GF-D8 (cell line): ENCODE results near the gene HSD3B7.
"Not testable (repeated sequence)": the region's sequence is repeated elsewhere in the genome, so short reads cannot be mapped to it uniquely, and the experiment has no call there.

ENCODE experiments used
- DNase-seq: peaks from one replicate; lab custom pipeline; 2025; lab: John Stamatoyannopoulos, UW

The HSD3B7 gene

GRCh38 chr16:31001507-31002249, 16.7 kb downstream of the HSD3B7 start:
- no peak for DNase-seq

- no peak for DNase-seq
Observed at GRCh38 chr16:31002250-31002700, 17.3 kb downstream of the HSD3B7 start.

GRCh38 chr16:31002862-31003341, 17.9 kb downstream of the HSD3B7 start:
- no peak for DNase-seq

- no peak for DNase-seq
Observed at GRCh38 chr16:31003744-31004143, 18.7 kb downstream of the HSD3B7 start.

- DNase-seq = no peak
Observed at GRCh38 chr16:31004658-31005057, 19.7 kb downstream of the HSD3B7 start.

- no peak for DNase-seq
Observed at GRCh38 chr16:31005350-31006085, 20.5 kb downstream of the HSD3B7 start.

- DNase-seq = no peak
Observed at GRCh38 chr16:31006086-31006385, 21.0 kb downstream of the HSD3B7 start.

GRCh38 chr16:31006589-31006988, 21.6 kb downstream of the HSD3B7 start:
- DNase-seq = no peak

GRCh38 chr16:31007684-31008083, 22.7 kb downstream of the HSD3B7 start:
- DNase-seq = no peak

- DNase-seq = no peak
Observed at GRCh38 chr16:31008149-31008548, 23.1 kb downstream of the HSD3B7 start.

GRCh38 chr16:31008551-31008950, 23.5 kb downstream of the HSD3B7 start:
- no peak for DNase-seq

GRCh38 chr16:31009120-31009519, 24.1 kb downstream of the HSD3B7 start:
- no peak for DNase-seq

GRCh38 chr16:31009894-31010584, 25.0 kb downstream of the HSD3B7 start:
- DNase-seq = no peak

- no peak for DNase-seq
Observed at GRCh38 chr16:31010585-31011325, 25.7 kb downstream of the HSD3B7 start, which contains the start of gene STX1B. Gene STX1B, minus strand, starts transcription at chr16:31010638. Its CDS starts 242 bp downstream, at chr16:31010396.

- not testable (repeated sequence) for DNase-seq
Observed at GRCh38 chr16:31011815-31012214, 26.8 kb downstream of the HSD3B7 start.

GRCh38 chr16:31013292-31013691, 28.3 kb downstream of the HSD3B7 start:
- DNase-seq = not testable (repeated sequence)

GRCh38 chr16:31016018-31016417, 31.0 kb downstream of the HSD3B7 start:
- no peak for DNase-seq

GRCh38 chr16:31017756-31018155, 32.7 kb downstream of the HSD3B7 start:
- not testable (repeated sequence) for DNase-seq

GRCh38 chr16:31020536-31020935, 35.5 kb downstream of the HSD3B7 start:
- DNase-seq = no peak

- DNase-seq = no peak
Observed at GRCh38 chr16:31022544-31023251, 37.7 kb downstream of the HSD3B7 start.

- no peak for DNase-seq
Observed at GRCh38 chr16:31023252-31023602, 38.2 kb downstream of the HSD3B7 start.
